Astrocyte (in vitro differentiated cells and primary cell): Measurements from ENCODE around the gene ZNF132. TPM values are rescaled to one million over a fixed set of nuclear protein-coding genes. Genes with fewer than 3 reads are reported as not detected.

Experiments
- DNase-seq: peaks from one replicate; pipeline ENCODE4 v3.0.0-alpha.2; 2010; ENCODE audit warnings: low read depth
- FAIRE-seq: peaks from 2 replicates; lab custom pipeline; 2011; peaks lifted over from hg19 to GRCh38; lab: Jason Lieb, UNC
- H2AFZ ChIP-seq: 2 replicates; pipeline ENCODE4 v1.6.0; 2012; ENCODE audit warnings: low read depth, low read length, inconsistent platforms
- H3K27ac ChIP-seq: 2 replicates; pipeline ENCODE4 v1.5.1; 2011; ENCODE audit warnings: low read depth, low read length, inconsistent platforms
- H3K27me3 ChIP-seq: 2 replicates; pipeline ENCODE4 v1.6.0; 2011; ENCODE audit warnings: low read length, inconsistent platforms; ENCODE audit not compliant: insufficient read depth
- H3K36me3 ChIP-seq: 2 replicates; pipeline ENCODE4 v1.5.1; 2011; ENCODE audit warnings: low read length, inconsistent platforms; ENCODE audit not compliant: insufficient read depth
- H3K4me1 ChIP-seq: 2 replicates; pipeline ENCODE4 v1.5.1; 2011; ENCODE audit warnings: low read length, inconsistent platforms; ENCODE audit not compliant: insufficient read depth
- H3K4me2 ChIP-seq: 2 replicates; pipeline ENCODE4 v1.6.0; 2012; ENCODE audit warnings: low read length, inconsistent platforms
- H3K4me3 ChIP-seq: 2 replicates; pipeline ENCODE4 v1.5.1; 2011; ENCODE audit warnings: low read depth, mild to moderate bottlenecking, low read length, inconsistent platforms; ENCODE audit not compliant: insufficient read depth
- H3K79me2 ChIP-seq: 2 replicates; pipeline ENCODE4 v1.6.0; 2012; ENCODE audit warnings: mild to moderate bottlenecking, low read length, inconsistent platforms; ENCODE audit not compliant: insufficient read depth
- H3K9ac ChIP-seq: 2 replicates; pipeline ENCODE4 v1.6.0; 2012; ENCODE audit warnings: mild to moderate bottlenecking, low read length, inconsistent platforms
- H3K9me3 ChIP-seq: 2 replicates; pipeline ENCODE4 v1.5.1; 2012; ENCODE audit warnings: low read depth, mild to moderate bottlenecking, low read length, inconsistent platforms; ENCODE audit not compliant: insufficient read depth
- H4K20me1 ChIP-seq: 2 replicates; pipeline ENCODE4 v1.6.0; 2012; ENCODE audit warnings: low read length, inconsistent platforms; ENCODE audit not compliant: insufficient read depth
- H3K27ac Mint-ChIP-seq: one replicate; pipeline ENCODE4 v1.8.0; 2021; ENCODE audit warnings: mild to moderate bottlenecking, mixed read lengths; ENCODE audit not compliant: unreplicated experiment
- H3K27me3 Mint-ChIP-seq: one replicate; pipeline ENCODE4 v1.8.0; 2021; ENCODE audit warnings: low read depth, mixed read lengths; ENCODE audit not compliant: unreplicated experiment
- H3K36me3 Mint-ChIP-seq: one replicate; pipeline ENCODE4 v1.8.0; 2021; ENCODE audit warnings: low read depth, mixed read lengths; ENCODE audit not compliant: unreplicated experiment
- H3K4me1 Mint-ChIP-seq: one replicate; pipeline ENCODE4 v1.8.0; 2021; ENCODE audit warnings: low read depth, mixed read lengths; ENCODE audit not compliant: unreplicated experiment
- H3K4me3 Mint-ChIP-seq: one replicate; pipeline ENCODE4 v1.8.0; 2021; ENCODE audit warnings: mild to moderate bottlenecking, moderate library complexity, mixed read lengths; ENCODE audit not compliant: unreplicated experiment
- H3K9me3 Mint-ChIP-seq: one replicate; pipeline ENCODE4 v1.8.0; 2021; ENCODE audit warnings: mild to moderate bottlenecking, mixed read lengths; ENCODE audit not compliant: unreplicated experiment
- CTCF ChIP-seq: IDR thresholded peaks from 2 replicates; pipeline ENCODE4 v1.5.1; 2011; ENCODE audit warnings: low read depth, mild to moderate bottlenecking, inconsistent platforms, low read length, moderate library complexity; ENCODE audit not compliant: insufficient read depth
- EZH2 ChIP-seq: IDR thresholded peaks from 2 replicates; pipeline ENCODE4 v1.6.1; 2012; ENCODE audit warnings: mild to moderate bottlenecking, low read length, inconsistent platforms; ENCODE audit not compliant: insufficient read depth
- total RNA-seq: library from RNA; stranded (reverse); gene quantifications from 2 replicates; pipeline ENCODE4 v1.2.1, GENCODE V29; 2021

ZNF132 gene
- total RNA-seq, 1 donor from 2014 or later: 1.9 TPM

GRCh38 chr19:58428617-58429016 lies 11.3 kb downstream of the ZNF132 start:
- Histone ChIP-seq H3K9me3 (peaks cover 70% of the 10 kb centered on the region), H3K4me3 (no peak overlapping the region), H3K4me2 (no peak overlapping the region), H2AFZ (no peak overlapping the region), H3K27ac (no peak overlapping the region), H3K4me1 (no peaks in the 10 kb centered on the region), H3K27me3 (no peaks in the 10 kb centered on the region), H3K36me3 (peaks cover 18% of the 10 kb centered on the region), H3K79me2 (no peaks in the 10 kb centered on the region), H4K20me1 (no peaks in the 10 kb centered on the region), H3K9ac (no peak overlapping the region)
- Mint-ChIP-seq H3K27ac (no peak overlapping the region), H3K27me3 (no peaks in the 10 kb centered on the region), H3K4me3 (no peak overlapping the region), H3K4me1 (no peaks in the 10 kb centered on the region), H3K9me3 (peaks cover 46% of the 10 kb centered on the region), H3K36me3 (peaks cover 43% of the 10 kb centered on the region)
- TF ChIP-seq EZH2: no peak
- TF ChIP-seq CTCF: no peak
- FAIRE-seq: no peak
- no peak for DNase-seq

- no peak overlapping the region for H3K27ac ChIP-seq
- H3K9ac ChIP-seq: no peak overlapping the region
- FAIRE-seq (no peak), DNase-seq (no peak)
- Mint-ChIP-seq H3K4me1 (no peaks in the 10 kb centered on the region), H3K27me3 (no peaks in the 10 kb centered on the region), H3K36me3 (peaks cover 37% of the 10 kb centered on the region), H3K4me3 (no peak overlapping the region), H3K27ac (no peak overlapping the region), H3K9me3 (peaks cover 4% of the 10 kb centered on the region)
- no peaks in the 10 kb centered on the region for H4K20me1 ChIP-seq
- TF ChIP-seq CTCF (no peak), EZH2 (no peak)
- peaks cover 32% of the 10 kb centered on the region for H3K9me3 ChIP-seq
- H3K79me2 ChIP-seq: peaks cover 7% of the 10 kb centered on the region
- H3K27me3 ChIP-seq: no peaks in the 10 kb centered on the region
- no peak overlapping the region for H3K4me2 ChIP-seq
- H2AFZ ChIP-seq: no peak overlapping the region
- no peaks in the 10 kb centered on the region for H3K4me1 ChIP-seq
- no peak overlapping the region for H3K4me3 ChIP-seq
- H3K36me3 ChIP-seq: peaks cover 38% of the 10 kb centered on the region
Observed at GRCh38 chr19:58417071-58417470, 22.9 kb downstream of the ZNF132 start.

GRCh38 chr19:58416604-58417003 lies 23.3 kb downstream of the ZNF132 start:
- Mint-ChIP-seq H3K4me3 (no peak overlapping the region), H3K9me3 (peaks cover 4% of the 10 kb centered on the region), H3K36me3 (peaks cover 37% of the 10 kb centered on the region), H3K27me3 (no peaks in the 10 kb centered on the region), H3K27ac (no peak overlapping the region), H3K4me1 (no peaks in the 10 kb centered on the region)
- no peak overlapping the region for H2AFZ ChIP-seq
- H3K27ac ChIP-seq: no peak overlapping the region
- H3K4me1 ChIP-seq: no peaks in the 10 kb centered on the region
- no peak for DNase-seq
- no peak for TF ChIP-seq CTCF
- no peak for TF ChIP-seq EZH2
- no peak overlapping the region for H3K9ac ChIP-seq
- no peak overlapping the region for H3K4me3 ChIP-seq
- peaks cover 7% of the 10 kb centered on the region for H3K79me2 ChIP-seq
- no peak for FAIRE-seq
- H3K27me3 ChIP-seq: no peaks in the 10 kb centered on the region
- H3K9me3 ChIP-seq: peaks cover 32% of the 10 kb centered on the region
- H3K4me2 ChIP-seq: no peak overlapping the region
- no peaks in the 10 kb centered on the region for H4K20me1 ChIP-seq
- H3K36me3 ChIP-seq: peaks cover 38% of the 10 kb centered on the region
